Spleen (tissue), 11 donors: ENCODE results near the gene SH3BGRL2. TPM values are rescaled to one million over a fixed set of nuclear protein-coding genes. Genes with fewer than 3 reads are reported as not detected.

Source experiments
- DNase-seq: peaks from one replicate; pipeline ENCODE4 v3.0.0-alpha.2; 2020
- H3K27ac ChIP-seq, 8 donors: fragments of 200-600 bp; sonication (generic) in 7 of 8; 1 replicate in 4 of 8; 2 replicates in 4 of 8; pipeline versions ENCODE4 v1.5.0 to v1.8.0; 2016 to 2021; ENCODE audit warnings: inconsistent platforms in 4 of 8, mild to moderate bottlenecking in 4 of 8, moderate library complexity in 1 of 8
- H3K27me3 ChIP-seq, 7 donors: fragments of 200-600 bp; sonication (generic) in 6 of 7; replicated peaks in 1 of 7; 1 replicate in 4 of 7; 2 replicates in 3 of 7; pipeline versions ENCODE4 v1.5.0 to v1.8.0; 2016 to 2021; ENCODE audit warnings: inconsistent platforms in 3 of 7, mild to moderate bottlenecking in 1 of 7
- H3K36me3 ChIP-seq, 6 donors: fragments of 200-600 bp; sonication (generic) in 5 of 6; 1 replicate in 4 of 6; 2 replicates in 2 of 6; pipeline versions ENCODE4 v1.5.0 to v1.8.0; 2016 to 2021; ENCODE audit warnings: inconsistent platforms in 2 of 6
- H3K4me1 ChIP-seq, 6 donors: fragments of 200-600 bp; sonication (generic) in 5 of 6; 1 replicate in 3 of 6; 2 replicates in 3 of 6; pipeline versions ENCODE4 v1.5.0 to v1.8.0; 2016 to 2021; ENCODE audit warnings: inconsistent platforms in 3 of 6
- H3K4me3 ChIP-seq, 8 donors: fragments of 200-600 bp; sonication (generic) in 7 of 8; 1 replicate in 4 of 8; 2 replicates in 4 of 8; pipeline versions ENCODE4 v1.5.0 to v1.8.0; 2016 to 2021; ENCODE audit warnings: inconsistent platforms in 4 of 8, mild to moderate bottlenecking in 4 of 8, moderate library complexity in 2 of 8
- H3K9me3 ChIP-seq, 8 donors: fragments of 200-600 bp; sonication (generic) in 7 of 8; 1 replicate in 4 of 8; 2 replicates in 4 of 8; pipeline versions ENCODE4 v1.5.0 to v1.8.0; 2016 to 2021; ENCODE audit warnings: inconsistent platforms in 4 of 8
- POLR2A ChIP-seq, 3 donors: fragments of 450-650 bp; IDR thresholded peaks; one replicate each; pipeline ENCODE4 v1.5.1; 2017; ENCODE audit warnings: antibody characterized with exemption in 3 of 3, mild to moderate bottlenecking in 1 of 3
- POLR2AphosphoS5 ChIP-seq, 3 donors: sonication (generic); formaldehyde crosslinking; IDR thresholded peaks; one replicate each; pipeline ENCODE4 v1.5.1; 2017; ENCODE audit warnings: antibody characterized with exemption in 3 of 3
- WGBS, 5 donors: extraction: QIAGEN DNeasy Blood & Tissue Kit in 3 of 5; methylation state at CpG; one replicate each; pipeline versions ENCODE4 v1.1.5 to v1.1.7; 2013 to 2018; 5-methylcytosine and 5-hydroxymethylcytosine counted together
- intact Hi-C: fragments of 100-400 bp; cut with DNase I; formaldehyde crosslinking; loops from one replicate; pipeline ENCODE4 v1.15.0; 2023; ENCODE audit warnings: low total_unique reads
- polyA plus RNA-seq, 3 donors: library from polyadenylated mRNA; stranded (reverse); fragments of 200-250 nt; gene quantifications; one replicate each; pipeline ENCODE4 v1.2.1, GENCODE V29; 2013
- total RNA-seq, 7 donors: library from RNA; depleted of rRNA in 3 of 7; stranded (reverse); fragments of >200 nt in 3 of 7; fragmentation: NEBNext Ultra II Directional in 4 of 7; extraction: Animal tissue kit (Norgen Biotek cat#: 25700) in 4 of 7; gene quantifications; one replicate each; pipeline versions ENCODE4 v1.1.0 to v1.2.1, GENCODE V29; 2016 to 2021
- TF ChIP-seq, protein P1 (sequence below), 11 experiments: fragments of 200-600 bp in 7 of 11; fragments of 450-650 bp in 4 of 11; sonication (generic) in 4 of 11; IDR thresholded peaks in 8 of 11; conservative IDR thresholded peaks in 3 of 11; 1 replicate in 7 of 11; 2 replicates in 4 of 11; pipeline versions ENCODE4 v1.4.0 to v1.8.0; 2016 to 2021; ENCODE audit warnings: antibody characterized with exemption in 11 of 11, inconsistent platforms in 4 of 11, mild to moderate bottlenecking in 1 of 11
- donor health status: healthy with polysubstance abuse.
- donor health status: DM: no; HTN: no; CAD: no; lungs with moderate emphysema.
- donor health status: DM: no; HTN: no; CAD: no.
- donor health status: Bipolar disorder and iron deficiency.
- donor health status: healthy.
- donor health status: DM: no; HTN: no; CAD: no.
- donor health status: DM: yes; HTN: yes; CAD: no.

The SH3BGRL2 gene
- total and polyA plus RNA-seq, 10 donors = 1.8 to 24.6 (median 10.9) TPM

DNA sequence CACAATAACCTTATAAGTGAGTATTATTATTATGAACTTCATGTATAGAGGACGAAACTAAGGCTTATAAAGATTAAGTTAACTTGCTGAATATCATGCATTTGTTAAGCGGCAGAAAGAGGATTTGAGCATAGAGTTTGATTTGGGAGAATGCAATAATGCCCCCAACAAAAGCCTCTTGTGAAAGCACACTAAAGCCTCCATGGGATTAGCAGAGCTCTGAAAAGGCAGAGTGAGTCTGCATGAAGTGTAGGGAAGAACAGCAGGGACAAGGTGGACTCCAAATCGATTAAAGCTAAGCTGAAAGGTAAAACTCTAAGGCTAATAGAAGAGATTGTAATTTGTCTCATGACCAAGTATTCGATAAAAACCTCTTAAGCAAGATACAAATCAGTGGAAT lies 100.3 kb downstream of the SH3BGRL2 start:
- intact Hi-C loops = no loop called here
- no peaks in the 10 kb centered on the region for H3K9me3 ChIP-seq
- peaks cover 0 to 7% (median 0%) of the 10 kb centered on the region in 7 donors for H3K27me3 ChIP-seq
- H3K4me1 ChIP-seq = no peaks in the 10 kb centered on the region
- no peaks in the 10 kb centered on the region for H3K36me3 ChIP-seq
- H3K4me3 ChIP-seq = no peak overlapping the region
- 73 to 96% (median 86%) methylated on average over 4 of the region's 4 CpGs for WGBS, 5 donors
- TF ChIP-seq, protein P1, sequence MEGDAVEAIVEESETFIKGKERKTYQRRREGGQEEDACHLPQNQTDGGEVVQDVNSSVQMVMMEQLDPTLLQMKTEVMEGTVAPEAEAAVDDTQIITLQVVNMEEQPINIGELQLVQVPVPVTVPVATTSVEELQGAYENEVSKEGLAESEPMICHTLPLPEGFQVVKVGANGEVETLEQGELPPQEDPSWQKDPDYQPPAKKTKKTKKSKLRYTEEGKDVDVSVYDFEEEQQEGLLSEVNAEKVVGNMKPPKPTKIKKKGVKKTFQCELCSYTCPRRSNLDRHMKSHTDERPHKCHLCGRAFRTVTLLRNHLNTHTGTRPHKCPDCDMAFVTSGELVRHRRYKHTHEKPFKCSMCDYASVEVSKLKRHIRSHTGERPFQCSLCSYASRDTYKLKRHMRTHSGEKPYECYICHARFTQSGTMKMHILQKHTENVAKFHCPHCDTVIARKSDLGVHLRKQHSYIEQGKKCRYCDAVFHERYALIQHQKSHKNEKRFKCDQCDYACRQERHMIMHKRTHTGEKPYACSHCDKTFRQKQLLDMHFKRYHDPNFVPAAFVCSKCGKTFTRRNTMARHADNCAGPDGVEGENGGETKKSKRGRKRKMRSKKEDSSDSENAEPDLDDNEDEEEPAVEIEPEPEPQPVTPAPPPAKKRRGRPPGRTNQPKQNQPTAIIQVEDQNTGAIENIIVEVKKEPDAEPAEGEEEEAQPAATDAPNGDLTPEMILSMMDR (IDR thresholded peaks at IDR 0.05 in 8 of 11, conservative IDR thresholded peaks at IDR 0.05 in 3 of 11) = no peak
- TF ChIP-seq POLR2A (IDR thresholded peaks at IDR 0.05) (no peak), POLR2AphosphoS5 (IDR thresholded peaks at IDR 0.05) (no peak)
- no peak overlapping the region for H3K27ac ChIP-seq
- no peak for DNase-seq

DNA sequence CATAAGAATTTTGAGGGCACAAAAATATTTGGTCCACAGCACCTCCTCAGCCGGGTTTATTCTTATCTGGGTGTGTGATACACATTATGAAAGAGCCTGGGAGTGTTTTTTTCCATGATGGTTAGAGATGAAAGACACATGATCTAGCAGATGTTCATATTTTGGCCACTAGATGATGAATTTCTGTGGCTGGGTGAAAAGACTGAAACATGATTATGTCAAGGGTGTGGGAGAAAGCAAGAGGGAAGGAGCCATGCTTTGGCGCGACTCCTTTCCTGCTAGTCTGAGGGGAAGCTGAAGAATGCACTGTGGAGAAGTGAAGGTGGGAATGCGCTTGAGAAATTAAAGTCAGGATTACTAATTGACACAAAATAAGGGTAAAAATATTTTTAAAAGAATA lies 102.3 kb downstream of the SH3BGRL2 start:
- H3K27me3 ChIP-seq = peaks cover 0 to 7% (median 0%) of the 10 kb centered on the region in 7 donors
- intact Hi-C loops = no loop called here
- DNase-seq = no peak
- 84 to 93% (median 89%) methylated on average over 4 of the region's 4 CpGs for WGBS, 5 donors
- no peaks in the 10 kb centered on the region for H3K4me1 ChIP-seq
- TF ChIP-seq POLR2AphosphoS5 (IDR thresholded peaks at IDR 0.05) = no peak
- TF ChIP-seq, protein P1 (IDR thresholded peaks at IDR 0.05 in 8 of 11, conservative IDR thresholded peaks at IDR 0.05 in 3 of 11) = no peak
- no peak for TF ChIP-seq POLR2A (IDR thresholded peaks at IDR 0.05)
- H3K36me3 ChIP-seq = no peaks in the 10 kb centered on the region
- no peak overlapping the region for H3K4me3 ChIP-seq
- no peak overlapping the region for H3K27ac ChIP-seq
- no peaks in the 10 kb centered on the region for H3K9me3 ChIP-seq

- H3K4me3 ChIP-seq = no peak overlapping the region
- TF ChIP-seq POLR2AphosphoS5 (IDR thresholded peaks at IDR 0.05) (no peak), POLR2A (IDR thresholded peaks at IDR 0.05) (no peak)
- TF ChIP-seq, protein P1 (IDR thresholded peaks at IDR 0.05 in 8 of 11, conservative IDR thresholded peaks at IDR 0.05 in 3 of 11) = no peak
- intact Hi-C loops = no loop called here
- H3K27me3 ChIP-seq = peaks cover 0 to 7% (median 0%) of the 10 kb centered on the region in 7 donors
- no peak overlapping the region for H3K27ac ChIP-seq
- DNase-seq = no peak
- H3K9me3 ChIP-seq = no peaks in the 10 kb centered on the region
- H3K4me1 ChIP-seq = no peaks in the 10 kb centered on the region
- WGBS, 5 donors = 89 to 96% (median 94%) methylated on average over 8 of the region's 8 CpGs
- no peaks in the 10 kb centered on the region for H3K36me3 ChIP-seq
Observed at GRCh38 chr6:79734374-79734773, 103.2 kb downstream of the SH3BGRL2 start.

DNA sequence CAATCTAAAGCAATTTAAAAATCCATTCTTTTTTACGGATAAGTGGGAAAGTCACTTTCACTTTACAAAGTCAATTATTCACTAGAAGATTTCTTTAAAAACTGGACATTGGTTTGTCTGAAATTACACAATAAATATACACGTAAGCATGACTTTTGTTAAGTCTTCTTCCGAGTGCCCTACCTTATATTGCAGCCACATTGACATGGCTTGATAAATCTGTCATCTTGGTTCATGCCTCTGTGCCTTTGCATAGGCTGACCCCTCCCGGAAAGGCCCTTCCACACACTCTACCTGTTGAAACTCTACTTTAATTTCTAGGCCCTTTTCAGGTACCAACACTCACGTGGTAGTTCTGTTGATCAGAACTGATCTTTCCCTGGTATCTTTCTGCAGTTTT lies 104.1 kb downstream of the SH3BGRL2 start:
- no peaks in the 10 kb centered on the region for H3K4me1 ChIP-seq
- no peaks in the 10 kb centered on the region for H3K36me3 ChIP-seq
- DNase-seq = no peak
- peaks cover 0 to 7% (median 0%) of the 10 kb centered on the region in 7 donors for H3K27me3 ChIP-seq
- H3K9me3 ChIP-seq = no peaks in the 10 kb centered on the region
- H3K27ac ChIP-seq = no peak overlapping the region
- WGBS, 5 donors = 80 to 92% (median 88%) methylated on average over 5 of the region's 5 CpGs
- intact Hi-C loops = no loop called here
- no peak overlapping the region for H3K4me3 ChIP-seq
- TF ChIP-seq POLR2A (IDR thresholded peaks at IDR 0.05) (no peak), POLR2AphosphoS5 (IDR thresholded peaks at IDR 0.05) (no peak)
- TF ChIP-seq, protein P1 (IDR thresholded peaks at IDR 0.05 in 8 of 11, conservative IDR thresholded peaks at IDR 0.05 in 3 of 11) = no peak
